Raji (cell line): ENCODE data around the gene DOK4.

Experiments used
- POLR2A ChIP-seq: IDR thresholded peaks from 2 replicates; pipeline ENCODE4 v1.6.1; 2011; ENCODE audit warnings: low read depth, low read length, control low read depth; ENCODE audit not compliant: insufficient read depth

Gene DOK4

DNA sequence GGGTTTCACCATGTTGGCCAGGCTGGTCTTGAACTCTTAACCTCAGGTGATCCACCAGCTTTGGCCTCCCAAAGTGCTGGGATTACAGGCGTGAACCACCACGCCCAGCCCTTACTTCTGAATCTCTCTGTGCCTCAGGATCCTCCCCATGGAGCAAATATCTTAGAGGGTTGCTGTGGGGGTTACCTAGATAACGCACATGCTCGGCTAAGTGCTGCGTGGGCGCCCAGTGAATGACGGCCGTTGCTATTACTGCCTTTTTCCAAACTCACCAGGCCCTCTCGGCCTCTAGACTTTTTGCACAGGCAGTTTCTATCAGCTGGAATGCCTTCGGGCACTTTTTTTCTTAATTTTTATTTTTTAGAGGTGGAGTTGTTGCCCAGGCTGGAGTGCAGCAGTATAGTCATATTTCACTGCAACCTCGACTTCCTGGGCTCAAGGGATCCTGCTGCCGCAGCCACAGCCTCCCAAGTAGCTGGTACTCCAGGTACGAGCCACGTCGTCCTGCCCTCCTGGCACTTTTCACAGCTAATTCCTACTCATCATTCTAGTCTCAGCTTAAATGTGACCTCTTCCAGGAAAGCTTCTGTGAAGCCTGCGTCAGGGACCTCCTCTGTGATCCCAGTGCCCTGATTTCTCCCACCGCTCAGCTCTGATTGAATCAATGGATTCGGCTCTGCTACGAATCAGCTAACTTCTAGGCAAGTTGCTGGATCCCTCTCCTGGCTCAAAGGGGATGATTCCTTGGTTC lies 41.5 kb upstream of the DOK4 start:
- TF ChIP-seq POLR2A: no peak

DNA sequence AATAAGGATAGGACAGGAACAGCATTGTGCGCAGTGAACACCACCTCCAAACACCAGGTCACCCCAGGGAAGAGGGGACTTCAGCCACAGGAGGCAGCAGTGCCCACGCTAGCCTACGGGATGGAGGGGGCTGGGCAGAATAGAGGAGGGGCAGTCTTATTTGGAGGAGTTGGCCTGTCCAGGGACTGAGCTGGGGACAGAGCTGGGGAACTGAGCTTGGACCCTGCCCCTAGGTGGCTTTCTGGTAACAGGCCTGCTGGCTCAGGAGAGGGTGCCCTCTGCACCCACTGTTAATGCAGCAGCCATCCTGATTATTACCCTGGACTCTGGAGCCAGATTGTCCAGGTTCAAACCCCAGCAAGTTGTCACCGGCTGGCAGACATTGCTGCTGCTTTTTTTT lies 40.7 kb upstream of the DOK4 start:
- TF ChIP-seq POLR2A: no peak

DNA sequence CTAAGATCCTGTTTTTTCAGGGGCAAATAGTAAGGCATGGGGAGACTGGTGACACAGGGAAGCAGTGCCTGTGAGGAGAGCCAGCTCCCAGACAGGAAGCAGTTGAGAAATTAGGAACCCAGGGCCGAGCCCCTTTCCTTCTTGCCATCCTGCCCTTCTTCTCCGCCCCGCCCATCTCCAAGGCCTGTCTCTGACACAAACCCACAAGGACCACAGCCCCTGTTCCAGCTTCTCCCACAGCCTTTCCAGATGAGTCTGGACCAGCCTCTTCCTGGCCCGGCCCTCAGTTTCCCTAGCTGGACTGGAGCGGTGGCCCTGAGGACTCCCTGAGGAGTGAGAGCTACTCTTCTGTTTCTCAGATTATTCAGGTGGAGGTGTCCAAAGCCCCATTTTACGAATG lies 40.2 kb upstream of the DOK4 start:
- no peak for TF ChIP-seq POLR2A

DNA sequence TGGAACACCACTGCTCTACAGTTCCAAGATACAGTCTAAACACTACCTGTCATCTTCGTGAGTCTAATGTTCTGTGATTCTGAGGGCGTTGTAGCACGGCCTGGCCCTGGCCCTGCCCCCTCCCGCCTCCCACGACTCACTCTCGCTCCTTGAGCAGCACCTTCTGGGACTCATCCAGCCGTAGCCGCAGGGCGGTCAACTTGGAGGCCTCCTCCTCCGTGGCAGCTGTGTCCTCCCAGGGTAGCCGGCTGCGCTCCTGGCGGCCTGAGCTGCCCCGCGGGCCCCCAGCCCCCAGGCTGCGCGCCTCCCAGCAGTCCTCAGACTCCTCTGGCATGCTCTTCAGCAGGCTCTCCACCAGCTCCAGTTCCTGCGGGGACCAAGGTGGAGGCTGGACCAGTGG lies 39.5 kb upstream of the DOK4 start:
- TF ChIP-seq POLR2A: no peak

DNA sequence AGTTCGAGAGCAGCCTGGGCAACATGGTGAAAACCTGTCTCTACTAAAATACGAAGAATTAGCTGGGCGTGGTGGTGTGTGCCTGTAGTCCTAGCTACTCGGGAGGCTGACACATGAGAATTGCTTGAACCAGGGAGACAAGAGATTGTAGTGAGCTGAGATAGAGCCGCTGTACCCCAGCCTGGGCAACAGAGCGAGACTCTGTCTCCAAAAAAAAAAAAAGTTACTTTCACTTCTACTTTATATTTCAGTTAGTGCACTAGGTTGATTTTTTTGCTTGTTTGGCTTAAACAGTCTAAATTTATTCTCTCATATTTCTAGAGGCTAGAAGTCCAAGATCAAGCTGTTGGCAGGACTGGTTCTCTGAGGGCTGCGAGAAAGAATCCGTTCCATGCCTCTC lies 36.7 kb upstream of the DOK4 start:
- no peak for TF ChIP-seq POLR2A

DNA sequence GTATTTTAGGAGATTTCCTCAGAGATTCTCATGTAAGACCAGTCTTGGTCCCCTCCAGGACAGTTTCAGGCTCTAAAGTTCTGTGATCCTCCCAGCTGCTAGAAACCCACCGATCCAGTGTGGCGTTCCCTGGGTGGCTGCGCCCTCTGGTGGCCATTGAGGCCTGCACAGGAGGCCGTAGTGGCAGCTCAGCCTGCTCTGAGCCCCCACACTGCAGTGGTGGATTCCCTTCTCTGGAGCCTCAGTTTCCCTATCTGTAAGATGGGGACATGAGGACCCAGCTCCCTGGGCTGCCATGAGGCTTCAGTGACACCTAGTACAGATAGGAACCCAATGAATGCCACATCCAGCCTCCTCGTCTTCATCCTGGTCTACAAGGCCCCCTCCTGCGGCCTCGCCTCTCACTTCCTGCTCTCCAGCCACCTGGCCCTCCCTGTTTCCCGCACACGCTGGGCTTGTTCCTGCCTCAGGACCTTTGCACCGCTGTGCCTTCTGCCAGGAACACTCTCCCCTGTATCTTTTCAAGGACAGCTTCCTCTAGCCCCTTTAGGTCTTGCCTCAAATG lies 33.6 kb upstream of the DOK4 start:
- no peak for TF ChIP-seq POLR2A

DNA sequence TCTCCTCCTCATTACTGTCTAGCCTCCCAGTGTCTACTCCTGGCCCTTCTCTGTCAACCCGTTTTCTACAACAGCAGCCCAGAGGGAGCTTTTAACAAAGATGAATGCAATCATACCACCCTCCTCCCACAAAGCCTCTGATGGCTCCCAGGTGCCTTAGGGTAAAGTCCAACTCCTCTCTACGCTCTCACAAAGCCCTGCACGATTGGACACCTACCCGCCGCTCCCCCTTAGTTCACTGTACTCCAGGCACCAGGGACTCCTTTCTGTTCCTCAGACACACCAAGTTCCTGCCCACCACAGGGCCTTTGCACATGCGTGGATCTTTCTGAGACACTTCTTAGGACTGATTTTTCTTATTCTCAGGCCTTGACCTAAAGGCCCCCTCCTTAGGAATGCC lies 32.6 kb upstream of the DOK4 start:
- TF ChIP-seq POLR2A: no peak

DNA sequence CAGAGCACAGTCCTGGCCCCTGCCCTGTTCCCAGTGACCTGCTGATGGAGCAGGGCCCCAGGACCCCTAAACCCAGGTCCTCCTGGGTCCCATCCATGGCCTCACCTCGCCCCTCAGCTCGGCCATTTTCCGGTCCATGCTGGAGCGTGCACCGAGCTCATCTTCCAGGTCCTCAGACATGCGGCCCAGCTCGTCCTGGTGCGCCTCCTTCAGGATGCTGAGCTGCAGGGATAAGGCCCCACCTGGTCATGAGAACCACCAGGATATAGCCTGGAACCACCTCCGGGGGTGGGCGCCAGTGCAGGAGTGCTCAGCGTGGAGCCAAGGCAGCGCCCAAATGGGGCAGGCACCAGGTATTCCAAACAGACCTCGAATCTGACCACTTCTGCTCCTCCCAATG lies 32.2 kb upstream of the DOK4 start:
- no peak for TF ChIP-seq POLR2A

DNA sequence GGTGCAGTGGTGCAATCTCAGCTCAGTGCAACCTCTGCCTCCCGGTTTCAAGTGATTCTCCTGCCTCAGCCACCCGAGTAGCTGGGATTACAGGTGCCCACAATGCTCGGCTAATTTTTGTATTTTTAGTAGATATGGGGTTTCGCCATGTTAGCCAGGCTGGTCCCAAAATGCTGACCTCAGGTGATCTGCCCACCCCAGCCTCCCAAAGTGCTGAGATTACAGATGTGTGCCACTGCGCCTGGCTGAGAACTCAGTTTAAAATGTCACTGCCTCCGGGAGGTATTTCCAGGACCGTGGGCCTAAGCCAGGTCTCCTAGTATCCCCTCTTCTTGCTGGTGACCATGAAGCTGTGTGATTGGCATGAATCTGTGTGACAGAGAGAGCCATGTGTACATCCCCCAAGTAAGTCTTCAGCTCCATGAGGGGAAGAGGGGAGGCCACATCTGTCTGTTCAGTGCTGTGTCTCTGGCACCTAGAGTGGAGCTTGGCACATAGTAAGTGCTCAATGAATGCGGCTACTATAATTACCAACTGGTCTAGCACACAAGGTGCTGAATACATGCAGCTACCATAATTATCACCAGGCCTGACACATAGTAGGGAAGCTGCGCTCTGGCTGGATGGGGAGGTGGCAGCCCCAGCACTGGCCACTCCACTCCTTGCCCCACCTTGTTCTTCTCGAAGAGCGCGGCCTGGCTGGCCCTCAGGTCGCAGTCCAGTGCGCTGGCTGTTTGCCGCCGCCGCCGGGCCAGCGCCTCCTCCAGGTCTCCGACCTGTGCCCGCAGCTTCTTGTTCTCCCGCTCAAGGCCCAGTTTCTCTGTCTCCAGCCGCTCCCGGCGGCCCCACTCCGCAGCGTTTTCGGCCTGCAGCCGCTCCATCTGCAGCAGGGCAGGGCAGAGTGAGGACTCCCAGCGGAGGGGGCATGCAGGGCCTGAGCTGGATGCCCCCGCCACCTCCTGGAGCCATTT lies 31.4 kb upstream of the DOK4 start:
- no peak for TF ChIP-seq POLR2A

DNA sequence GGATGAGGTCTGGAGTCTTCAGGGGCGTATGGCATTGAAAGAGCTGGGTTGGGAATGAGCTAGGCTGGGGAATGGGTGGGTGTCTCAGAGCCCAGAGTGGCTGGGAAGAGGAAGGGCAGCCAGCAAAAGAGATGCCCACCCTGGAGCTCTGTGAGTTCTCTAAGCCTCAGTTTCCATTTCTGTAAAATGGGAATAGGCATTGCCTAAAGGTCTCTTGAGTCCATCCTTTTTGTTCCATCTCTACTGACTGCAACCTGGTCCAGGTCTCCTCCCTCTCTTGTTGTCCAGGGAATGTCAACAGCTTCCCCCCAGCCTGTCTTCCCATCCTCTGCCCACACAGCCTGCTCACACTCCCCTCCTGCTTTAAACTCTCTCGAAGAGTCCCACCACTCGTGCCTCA lies 30.5 kb upstream of the DOK4 start:
- TF ChIP-seq POLR2A: no peak

DNA sequence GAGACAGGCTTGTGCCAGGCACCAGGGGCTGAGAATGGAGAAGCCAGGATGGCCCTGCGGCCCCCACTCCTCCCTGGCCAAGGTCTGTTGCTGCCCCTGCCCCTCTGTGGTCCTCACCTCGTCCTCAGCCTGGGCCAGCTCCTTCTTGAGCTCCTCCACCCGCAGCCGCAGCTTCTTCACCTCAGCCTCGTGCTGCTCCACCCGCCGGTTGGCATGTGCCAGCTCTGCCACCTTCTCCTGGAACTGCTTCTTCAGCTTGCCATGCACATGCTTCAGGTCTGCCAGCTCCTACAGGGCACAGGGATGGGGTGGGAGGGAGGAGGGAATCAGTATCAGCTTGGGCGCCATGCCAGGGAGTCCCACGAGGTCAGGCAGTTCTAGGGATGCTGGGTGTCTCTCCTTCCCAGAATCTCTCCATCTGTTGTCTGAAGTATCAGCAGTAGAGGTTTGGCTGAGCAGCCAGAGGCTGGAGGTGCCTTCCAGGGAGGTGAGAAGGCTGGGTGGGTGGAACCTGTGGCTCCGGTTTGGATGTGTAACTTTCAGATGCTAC lies 30.0 kb upstream of the DOK4 start:
- TF ChIP-seq POLR2A: no peak

DNA sequence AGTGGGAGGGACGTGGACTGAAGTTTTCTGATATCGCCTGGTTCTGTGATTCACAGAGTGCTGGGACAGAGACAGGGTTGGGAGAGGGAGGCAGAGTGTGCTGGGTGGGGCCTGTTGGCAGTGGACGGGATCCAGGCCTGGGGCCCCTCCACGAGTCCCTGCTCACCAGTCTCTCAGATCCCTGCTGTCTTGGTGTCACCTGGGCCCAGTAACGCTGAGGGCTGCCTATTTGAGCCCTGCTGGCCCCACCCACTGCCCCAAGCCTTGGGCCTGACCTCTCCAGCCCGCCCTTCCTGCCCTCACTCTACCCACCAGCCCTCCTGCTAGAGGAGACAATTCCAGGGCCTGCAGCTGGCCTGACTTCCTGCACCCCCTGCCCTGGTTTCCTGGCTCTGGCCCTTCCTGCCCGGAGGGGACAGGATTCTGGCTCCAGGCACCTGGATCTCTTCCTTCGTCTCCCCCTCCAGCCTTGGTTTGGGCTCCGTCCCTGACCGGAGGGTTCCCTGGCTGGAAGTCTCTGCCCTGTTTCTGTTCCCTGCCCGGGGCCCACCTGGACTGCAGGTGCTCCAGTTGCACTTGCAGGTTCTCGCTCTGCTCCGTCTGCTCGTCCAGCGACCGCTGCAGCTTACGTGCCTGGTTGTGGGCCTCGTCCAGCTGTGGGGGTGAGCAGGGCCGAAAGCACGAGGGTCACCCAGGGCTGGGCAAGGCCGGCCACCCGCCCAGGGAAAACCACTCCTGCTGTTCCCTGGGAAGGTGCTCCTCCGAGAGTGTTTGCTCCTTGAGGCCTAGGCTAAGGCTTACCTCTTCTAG lies 28.7 kb upstream of the DOK4 start:
- TF ChIP-seq POLR2A: no peak

DNA sequence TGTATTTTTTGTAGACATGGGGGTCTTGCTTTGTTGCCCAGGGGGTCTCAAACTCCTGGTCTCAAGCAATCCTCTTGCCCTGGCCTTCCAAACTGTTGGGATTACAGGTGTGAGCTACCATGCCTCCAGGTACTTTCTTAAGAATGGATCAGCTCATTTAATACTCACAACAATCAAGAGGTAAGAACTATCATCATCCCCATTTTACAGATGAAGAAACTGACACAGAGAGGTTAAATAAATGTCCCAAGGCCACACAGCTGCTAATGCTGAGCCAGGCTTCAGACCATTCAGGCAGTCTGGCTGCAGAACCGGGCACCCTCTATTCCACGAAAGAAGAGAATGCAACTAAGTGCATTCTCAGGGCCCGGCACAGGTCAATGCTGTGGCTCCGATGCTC lies 28.1 kb upstream of the DOK4 start:
- TF ChIP-seq POLR2A: no peak

DNA sequence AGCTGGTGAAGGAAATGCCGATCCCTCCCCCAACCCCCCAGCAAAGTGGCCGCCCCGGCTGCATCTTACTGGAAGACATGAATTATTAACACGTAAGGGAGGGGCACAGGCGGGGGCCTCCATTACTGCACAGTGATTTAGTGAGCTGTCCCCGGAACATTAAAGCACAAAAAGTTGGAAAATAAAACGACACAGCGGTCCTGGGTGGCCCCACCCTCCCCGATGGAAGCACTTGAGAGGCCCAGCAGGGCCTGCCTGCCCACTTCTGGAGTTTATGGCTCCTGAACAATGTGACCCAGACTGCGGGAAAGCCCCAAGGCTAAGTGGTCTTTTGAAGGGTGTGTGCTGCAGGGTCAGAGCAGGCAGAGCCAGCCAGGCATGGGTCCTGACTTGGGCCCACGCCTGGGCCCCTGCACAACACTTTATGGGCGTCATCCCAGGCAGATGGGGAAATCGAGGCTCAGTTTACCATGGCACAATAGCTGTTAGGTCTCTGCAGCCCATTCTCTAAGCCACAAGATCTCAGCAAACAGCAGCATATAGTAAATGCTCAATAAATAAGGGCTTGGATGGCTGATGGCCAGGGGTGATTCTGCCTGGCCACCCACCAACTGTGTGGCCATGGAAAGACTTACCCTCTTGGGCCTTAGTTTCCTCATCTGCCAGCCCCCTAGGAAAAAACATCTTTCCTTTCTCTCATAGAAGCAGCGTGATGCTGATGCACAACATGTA lies 27.2 kb upstream of the DOK4 start:
- TF ChIP-seq POLR2A: no peak

DNA sequence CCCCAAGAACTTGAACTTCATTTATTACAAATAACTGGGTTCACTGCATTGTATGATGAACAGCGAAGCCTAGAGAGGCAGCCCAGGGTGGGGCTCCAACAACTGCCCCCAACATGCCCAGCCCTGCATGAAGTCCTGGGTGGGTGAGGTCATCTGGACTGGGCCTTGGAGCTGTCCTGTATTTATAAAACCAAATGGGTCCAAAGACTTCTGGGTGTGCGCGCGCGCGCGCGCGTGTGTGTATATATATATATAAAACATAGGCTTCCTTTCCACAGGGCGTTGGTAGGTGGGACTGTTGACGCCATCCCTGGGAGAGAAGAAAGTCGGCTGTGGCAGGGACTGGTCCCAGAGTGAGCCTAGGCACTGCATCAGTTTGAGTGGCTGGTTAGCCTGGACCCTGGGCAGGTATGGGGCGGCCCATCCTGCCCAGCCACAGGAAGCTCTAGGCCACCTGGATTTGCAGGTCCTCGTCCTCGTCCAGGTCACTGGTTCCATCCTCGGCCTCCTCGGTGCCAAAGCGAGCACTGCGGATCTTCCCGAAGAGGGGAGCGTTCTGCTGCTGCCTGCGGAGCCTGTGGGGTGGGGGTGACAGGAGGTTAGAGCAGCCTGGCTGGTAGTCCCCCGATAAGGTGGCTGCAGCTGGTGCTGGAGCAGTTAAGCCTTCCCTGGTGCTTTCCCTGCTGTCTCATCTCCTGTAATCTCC lies 26.2 kb upstream of the DOK4 start:
- no peak for TF ChIP-seq POLR2A
